ENCODE measurements around the gene NR2E1. TPM values are rescaled to one million over a fixed set of nuclear protein-coding genes. Genes with fewer than 3 reads are reported as not detected.

NR2E1 gene
- total RNA-seq, 1 experiment from 2014 or later = not detected

- no peaks in the 10 kb centered on the region for H3K9me3 ChIP-seq (ENCODE audit: control insufficient read depth, low read depth, low read length)
- H2BK20ac ChIP-seq (ENCODE audit: low read depth, low read length, poor library complexity, severe bottlenecking) = no peak overlapping the region
- H3K27ac Mint-ChIP-seq = no peak overlapping the region
- no peak overlapping the region for H3K4me2 ChIP-seq (ENCODE audit: insufficient read depth, insufficient read length, low read length)
- no peak overlapping the region for H3K23ac ChIP-seq (ENCODE audit: insufficient read length, low read depth, low read length)
- H3K27ac ChIP-seq (ENCODE audit: insufficient read length, low read depth, low read length) = no peak overlapping the region
- H3K14ac ChIP-seq (ENCODE audit: insufficient read depth, low read length) = no peak overlapping the region
- no peak overlapping the region for H4K8ac ChIP-seq (replicated peaks; ENCODE audit: insufficient read length, low read depth, low read length)
- no peak overlapping the region for H2AK5ac ChIP-seq (ENCODE audit: insufficient read length, low read length)
- H4K5ac ChIP-seq (ENCODE audit: insufficient read length, low read depth, low read length) = no peak overlapping the region
- H3K23me2 ChIP-seq (ENCODE audit: insufficient read length, low read depth, low read length, poor library complexity, severe bottlenecking) = no peaks in the 10 kb centered on the region
- H3K27me3 ChIP-seq (ENCODE audit: insufficient read depth, low read length) = no peaks in the 10 kb centered on the region
- TF ChIP-seq CTCF (conservative IDR thresholded peaks at IDR 0.05) = no peak
- H3K36me3 Mint-ChIP-seq (ENCODE audit: insufficient read depth in 1 of 3, low read depth in 3 of 3) = no peaks in the 10 kb centered on the region
- H3K4me1 Mint-ChIP-seq = peaks cover 36 to 41% of the 10 kb centered on the region in 2 experiments
- no peak overlapping the region for H3T11ph ChIP-seq (ENCODE audit: low read length)
- no peaks in the 10 kb centered on the region for H3K4me1 ChIP-seq (ENCODE audit: insufficient read depth, low read length)
- no peak overlapping the region for H4K91ac ChIP-seq (ENCODE audit: insufficient read length, low read depth, low read length)
- no peaks in the 10 kb centered on the region for H3K27me3 Mint-ChIP-seq (ENCODE audit: low read depth)
- no peak overlapping the region for H2BK5ac ChIP-seq (ENCODE audit: insufficient read length, low read length)
- WGBS (ENCODE audit: extremely low coverage, insufficient read length, low lambda C conversion rate) = no CpG with 5 or more reads among the region's 8 CpGs
- no peak for DNase-seq
- no peak overlapping the region for H3K4me3 Mint-ChIP-seq
- H3K56ac ChIP-seq (ENCODE audit: insufficient read length, low read depth, low read length) = no peak overlapping the region
- H3K18ac ChIP-seq (ENCODE audit: insufficient read length, low read depth, low read length) = no peak overlapping the region
- H2BK12ac ChIP-seq (ENCODE audit: insufficient read length, low read depth, low read length) = no peak overlapping the region
- no peaks in the 10 kb centered on the region for H4K20me1 ChIP-seq (ENCODE audit: control insufficient read depth, insufficient read depth, insufficient read length)
- H2AFZ ChIP-seq (ENCODE audit: low read length) = no peak overlapping the region
- H2BK120ac ChIP-seq (ENCODE audit: low read depth, low read length, poor library complexity, severe bottlenecking) = no peak overlapping the region
- H3K9me3 Mint-ChIP-seq = no peaks in the 10 kb centered on the region
- H2BK15ac ChIP-seq (ENCODE audit: low read depth, low read length) = no peak overlapping the region
- H3K9ac ChIP-seq (ENCODE audit: extremely low read depth, insufficient read length, low read length) = no peak overlapping the region
- H3K79me1 ChIP-seq (ENCODE audit: insufficient read depth, low read depth, low read length, poor library complexity, severe bottlenecking) = no peaks in the 10 kb centered on the region
- H3K4ac ChIP-seq (ENCODE audit: low read depth, low read length) = no peak overlapping the region
- no peaks in the 10 kb centered on the region for H3K79me2 ChIP-seq (ENCODE audit: insufficient read depth, low read length)
Measured at GRCh38 chr6:108228416-108228815, 62.6 kb downstream of the NR2E1 start.
